ENCODE measurements around the gene RFC1.
"Not testable (repeated sequence)": the region's sequence is repeated elsewhere in the genome, so short reads cannot be mapped to it uniquely, and the experiment has no call there.

Gene RFC1

DNA sequence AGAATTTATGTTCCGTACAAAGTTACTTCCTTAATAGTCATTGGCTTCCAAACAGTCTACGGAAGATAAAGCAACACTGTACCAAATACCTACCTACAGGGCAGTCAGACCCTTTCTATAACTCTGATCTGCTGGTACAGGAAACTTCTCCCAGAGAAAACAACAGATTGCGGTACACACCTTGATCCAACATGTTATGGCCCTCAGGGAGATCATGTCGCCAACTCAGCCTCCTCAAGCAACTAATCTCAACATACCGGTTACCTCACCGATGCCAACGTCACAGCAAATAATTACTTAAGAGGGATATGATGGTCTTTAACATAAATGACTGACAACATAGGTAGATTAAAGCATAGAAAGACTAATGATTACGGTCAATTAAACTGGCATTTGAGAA, 70.4 kb downstream of the RFC1 start:
- Histone ChIP-seq H3K9me3 (ENCODE audit: control insufficient read depth, low read length) (no peaks in the 10 kb centered on the region), H3K4me1 (ENCODE audit: control insufficient read depth, insufficient read depth, low read length) (no peaks in the 10 kb centered on the region), H3K27me3 (replicated peaks; ENCODE audit: control insufficient read depth, insufficient read depth, low read length) (no peaks in the 10 kb centered on the region), H3K9ac (ENCODE audit: low read length) (no peak overlapping the region), H3K4me3 (ENCODE audit: low read length) (no peak overlapping the region), H3K36me3 (ENCODE audit: control insufficient read depth, insufficient read depth, low read length, severe bottlenecking) (peaks cover 52% of the 10 kb centered on the region)
- no peak for DNase-seq (ENCODE audit: low read depth)

DNA sequence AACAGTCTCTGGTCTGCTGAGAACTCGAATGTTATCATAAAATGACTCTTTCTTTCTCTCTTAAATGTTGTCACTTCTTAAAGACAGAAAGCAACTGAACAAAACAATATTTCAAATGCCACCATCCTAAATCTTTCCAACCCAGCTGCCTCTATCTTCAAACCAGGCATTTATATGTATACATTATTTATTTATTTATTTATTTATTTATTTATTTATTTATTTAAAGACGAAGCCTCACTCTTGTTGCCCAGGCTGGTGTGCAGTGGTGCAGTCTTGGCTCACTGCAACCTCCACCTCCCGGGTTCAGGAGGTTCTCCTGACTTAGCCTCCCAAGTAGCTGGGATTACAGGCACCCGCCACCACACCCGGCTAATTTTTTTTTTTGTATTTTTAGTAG, 73.7 kb downstream of the RFC1 start:
- not testable (repeated sequence) for H3K4me3 ChIP-seq (ENCODE audit: low read length); H3K9ac ChIP-seq (ENCODE audit: low read length); H3K27me3 ChIP-seq (replicated peaks; ENCODE audit: control insufficient read depth, insufficient read depth, low read length); H3K4me1 ChIP-seq (ENCODE audit: control insufficient read depth, insufficient read depth, low read length); DNase-seq (ENCODE audit: low read depth); H3K9me3 ChIP-seq (ENCODE audit: control insufficient read depth, low read length)
- H3K36me3 ChIP-seq (ENCODE audit: control insufficient read depth, insufficient read depth, low read length, severe bottlenecking): peaks cover 59% of the 10 kb centered on the region

DNA sequence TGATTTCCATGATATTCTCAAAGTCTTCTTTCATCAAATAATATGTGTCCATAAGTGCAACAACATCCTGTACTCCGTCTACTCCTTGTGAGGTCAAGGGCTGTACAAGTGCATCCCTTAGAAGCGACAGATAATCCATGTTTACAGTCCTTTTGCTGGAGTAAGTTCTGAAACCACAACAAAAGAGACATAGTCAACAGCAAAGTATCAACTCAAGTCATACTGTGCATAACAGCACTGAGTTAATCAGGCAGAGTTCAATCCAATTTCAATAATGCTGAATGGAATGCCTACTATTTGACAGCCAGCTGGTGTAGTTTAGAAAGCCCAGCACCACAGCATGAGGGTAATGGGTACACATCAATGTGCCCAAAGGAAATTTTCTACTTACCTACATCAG, 74.5 kb downstream of the RFC1 start:
- no peaks in the 10 kb centered on the region for H3K4me1 ChIP-seq (ENCODE audit: control insufficient read depth, insufficient read depth, low read length)
- H3K27me3 ChIP-seq (replicated peaks; ENCODE audit: control insufficient read depth, insufficient read depth, low read length): no peaks in the 10 kb centered on the region
- H3K4me3 ChIP-seq (ENCODE audit: low read length): no peak overlapping the region
- no peaks in the 10 kb centered on the region for H3K9me3 ChIP-seq (ENCODE audit: control insufficient read depth, low read length)
- H3K9ac ChIP-seq (ENCODE audit: low read length): no peak overlapping the region
- DNase-seq (ENCODE audit: low read depth): no peak
- peaks cover 67% of the 10 kb centered on the region for H3K36me3 ChIP-seq (ENCODE audit: control insufficient read depth, insufficient read depth, low read length, severe bottlenecking)

DNA sequence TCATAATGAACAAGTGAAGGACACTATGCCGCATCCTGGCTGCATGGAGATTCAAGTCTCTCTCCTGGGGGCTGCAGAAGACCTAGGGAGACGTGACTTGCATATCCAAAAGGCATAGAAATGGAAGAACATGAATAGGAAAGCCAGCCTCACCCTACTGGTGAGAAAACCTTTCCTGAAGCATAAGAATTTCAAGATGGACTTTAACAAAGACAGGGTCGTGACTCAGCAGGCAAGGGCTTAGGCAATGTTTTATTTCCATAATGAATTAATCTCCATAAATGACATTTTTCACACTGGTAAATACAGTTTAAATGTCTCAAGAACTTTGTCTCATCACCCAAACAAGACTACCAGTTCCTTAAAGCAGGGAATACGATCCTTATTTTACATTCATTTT, 78.9 kb downstream of the RFC1 start:
- Histone ChIP-seq H3K36me3 (ENCODE audit: control insufficient read depth, insufficient read depth, low read length, severe bottlenecking) (peaks cover 84% of the 10 kb centered on the region), H3K9ac (ENCODE audit: low read length) (no peak overlapping the region)

DNA sequence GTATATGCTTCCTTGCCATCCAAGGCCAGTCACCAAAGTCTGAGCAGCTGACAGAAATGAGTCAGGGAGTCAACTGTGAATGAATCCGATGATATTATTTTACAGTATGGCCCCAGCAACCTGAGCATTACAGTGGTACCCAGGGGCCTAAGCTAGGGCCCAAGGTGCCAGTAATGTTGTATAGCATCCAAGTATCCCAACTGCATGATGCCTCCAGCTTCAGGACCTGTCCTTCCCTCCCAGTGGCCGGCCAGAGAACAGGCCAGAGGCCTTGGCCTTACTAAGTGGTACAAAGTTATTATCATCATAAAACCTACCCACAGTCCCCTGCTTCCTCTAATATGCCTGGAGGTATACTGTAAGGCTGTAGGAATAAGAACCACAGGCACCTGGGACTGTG, 79.9 kb downstream of the RFC1 start:
- Histone ChIP-seq H3K27me3 (replicated peaks; ENCODE audit: control insufficient read depth, insufficient read depth, low read length) (no peaks in the 10 kb centered on the region), H3K9ac (ENCODE audit: low read length) (no peak overlapping the region), H3K9me3 (ENCODE audit: control insufficient read depth, low read length) (no peaks in the 10 kb centered on the region), H3K4me1 (ENCODE audit: control insufficient read depth, insufficient read depth, low read length) (no peaks in the 10 kb centered on the region), H3K36me3 (ENCODE audit: control insufficient read depth, insufficient read depth, low read length, severe bottlenecking) (peaks cover 74% of the 10 kb centered on the region), H3K4me3 (ENCODE audit: low read length) (no peak overlapping the region)
- DNase-seq (ENCODE audit: low read depth): no peak

More for the DNA sequence above, 78.9 kb downstream of the RFC1 start:
- DNase-seq (ENCODE audit: low read depth): no peak
- Histone ChIP-seq H3K27me3 (replicated peaks; ENCODE audit: control insufficient read depth, insufficient read depth, low read length) (no peaks in the 10 kb centered on the region), H3K4me3 (ENCODE audit: low read length) (no peak overlapping the region), H3K9me3 (ENCODE audit: control insufficient read depth, low read length) (no peaks in the 10 kb centered on the region), H3K4me1 (ENCODE audit: control insufficient read depth, insufficient read depth, low read length) (no peaks in the 10 kb centered on the region)

DNA sequence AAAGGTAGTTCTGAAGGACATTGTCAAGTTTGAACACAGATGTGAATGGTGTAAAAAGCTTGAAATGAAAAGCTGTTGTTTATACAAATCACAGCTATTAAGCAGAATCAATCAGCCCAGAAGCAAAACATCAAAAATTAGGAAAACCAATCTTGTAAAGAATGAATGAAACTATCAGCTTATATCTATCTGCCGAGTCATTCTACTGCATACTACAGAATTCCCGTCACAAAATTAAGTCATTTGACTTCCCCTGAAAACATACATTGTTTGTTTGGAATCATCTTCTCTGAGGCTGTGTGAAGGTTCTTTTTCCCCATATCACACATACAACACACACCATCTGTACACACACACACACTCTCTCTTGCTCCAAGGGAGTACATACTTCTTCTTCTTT, 80.3 kb downstream of the RFC1 start:
- H3K4me3 ChIP-seq (ENCODE audit: low read length): no peak overlapping the region
- peaks cover 70% of the 10 kb centered on the region for H3K36me3 ChIP-seq (ENCODE audit: control insufficient read depth, insufficient read depth, low read length, severe bottlenecking)
- no peak overlapping the region for H3K9ac ChIP-seq (ENCODE audit: low read length)
- no peaks in the 10 kb centered on the region for H3K9me3 ChIP-seq (ENCODE audit: control insufficient read depth, low read length)
- H3K27me3 ChIP-seq (replicated peaks; ENCODE audit: control insufficient read depth, insufficient read depth, low read length): no peaks in the 10 kb centered on the region
- DNase-seq (ENCODE audit: low read depth): no peak
- no peaks in the 10 kb centered on the region for H3K4me1 ChIP-seq (ENCODE audit: control insufficient read depth, insufficient read depth, low read length)

DNA sequence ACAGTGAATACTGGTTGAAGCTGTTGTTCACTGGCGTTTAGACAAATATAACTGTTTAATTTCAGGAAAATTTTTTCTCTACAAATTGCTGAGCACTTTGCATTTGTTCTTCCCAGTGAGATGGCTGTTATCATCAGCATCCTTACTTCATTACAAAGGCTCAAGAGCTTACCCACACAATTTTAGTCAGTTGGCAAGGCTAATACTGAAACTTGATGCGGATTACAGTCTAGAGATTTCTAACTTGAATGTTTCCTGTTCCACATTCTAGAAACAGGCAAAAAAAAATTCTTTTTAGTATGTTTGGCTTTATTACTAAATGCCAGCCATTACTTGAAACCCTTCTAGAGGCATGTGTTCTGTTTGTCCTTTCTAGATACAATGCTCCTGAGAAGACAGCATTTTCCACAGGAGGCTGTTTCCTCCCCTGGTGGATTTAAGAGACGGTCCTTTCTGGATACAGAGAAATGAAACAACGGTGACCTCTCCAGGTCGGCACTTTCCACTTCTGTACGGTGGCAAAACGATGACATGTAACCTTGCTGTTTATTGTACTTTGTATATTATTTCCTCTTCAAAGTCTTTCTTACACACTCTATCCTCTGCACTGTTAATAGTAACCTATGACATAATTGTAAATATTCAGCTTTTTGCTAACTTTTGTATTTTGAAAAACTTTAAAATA, 80.9 kb downstream of the RFC1 start:
- H3K36me3 ChIP-seq (ENCODE audit: control insufficient read depth, insufficient read depth, low read length, severe bottlenecking): peaks cover 64% of the 10 kb centered on the region
- H3K4me1 ChIP-seq (ENCODE audit: control insufficient read depth, insufficient read depth, low read length): no peaks in the 10 kb centered on the region
- H3K9ac ChIP-seq (ENCODE audit: low read length): no peak overlapping the region
- DNase-seq (ENCODE audit: low read depth): no peak
- H3K9me3 ChIP-seq (ENCODE audit: control insufficient read depth, low read length): no peaks in the 10 kb centered on the region
- no peak overlapping the region for H3K4me3 ChIP-seq (ENCODE audit: low read length)
- no peaks in the 10 kb centered on the region for H3K27me3 ChIP-seq (replicated peaks; ENCODE audit: control insufficient read depth, insufficient read depth, low read length)

DNA sequence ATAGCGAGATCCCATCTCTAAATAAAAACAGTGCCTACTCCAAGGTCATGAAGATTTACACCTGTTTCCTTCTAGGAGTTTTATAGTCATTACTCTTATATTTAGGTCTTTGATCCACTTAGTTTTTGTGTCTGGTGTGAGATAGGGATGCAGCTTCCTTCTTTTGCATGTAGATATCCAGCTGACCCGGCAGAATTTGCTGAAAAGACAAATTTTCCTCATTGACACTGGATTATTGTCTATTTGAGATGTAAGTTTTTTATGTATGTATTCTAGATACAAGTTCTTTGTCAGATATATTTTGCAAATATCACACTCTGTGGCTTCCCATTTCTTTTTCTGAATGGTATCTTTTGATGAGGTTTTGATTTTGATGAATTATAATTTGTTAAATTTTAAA, 85.4 kb downstream of the RFC1 start:
- peaks cover 57% of the 10 kb centered on the region for H3K36me3 ChIP-seq (ENCODE audit: control insufficient read depth, insufficient read depth, low read length, severe bottlenecking)
- H3K9me3 ChIP-seq (ENCODE audit: control insufficient read depth, low read length): no peaks in the 10 kb centered on the region
- no peak overlapping the region for H3K9ac ChIP-seq (ENCODE audit: low read length)
- DNase-seq (ENCODE audit: low read depth): no peak
- no peaks in the 10 kb centered on the region for H3K4me1 ChIP-seq (ENCODE audit: control insufficient read depth, insufficient read depth, low read length)
- no peaks in the 10 kb centered on the region for H3K27me3 ChIP-seq (replicated peaks; ENCODE audit: control insufficient read depth, insufficient read depth, low read length)
- H3K4me3 ChIP-seq (ENCODE audit: low read length): no peak overlapping the region

DNA sequence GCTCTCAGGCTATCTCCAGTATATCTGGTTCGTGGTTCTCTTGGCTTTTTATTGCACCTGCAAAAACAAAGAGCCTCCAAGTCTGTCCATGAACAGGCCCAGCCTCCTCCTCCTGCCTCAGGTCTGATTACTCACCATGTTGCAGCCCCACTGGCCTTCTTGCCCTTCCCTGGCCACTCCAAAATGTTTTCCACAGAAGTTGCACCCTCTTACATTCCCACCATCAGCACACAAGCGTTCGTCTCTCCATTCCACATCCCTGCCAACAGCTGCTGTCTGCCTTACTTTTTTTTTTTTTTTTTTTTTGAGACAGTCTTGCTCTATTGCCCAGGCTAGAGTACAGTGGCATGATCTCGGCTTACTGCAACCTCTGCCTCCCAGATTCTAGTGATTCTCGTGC, 86.7 kb downstream of the RFC1 start:
- no peak for DNase-seq (ENCODE audit: low read depth)
- H3K4me1 ChIP-seq (ENCODE audit: control insufficient read depth, insufficient read depth, low read length): no peaks in the 10 kb centered on the region
- H3K27me3 ChIP-seq (replicated peaks; ENCODE audit: control insufficient read depth, insufficient read depth, low read length): no peaks in the 10 kb centered on the region
- H3K9ac ChIP-seq (ENCODE audit: low read length): no peak overlapping the region
- H3K36me3 ChIP-seq (ENCODE audit: control insufficient read depth, insufficient read depth, low read length, severe bottlenecking): peaks cover 56% of the 10 kb centered on the region
- H3K4me3 ChIP-seq (ENCODE audit: low read length): no peak overlapping the region
- no peaks in the 10 kb centered on the region for H3K9me3 ChIP-seq (ENCODE audit: control insufficient read depth, low read length)

DNA sequence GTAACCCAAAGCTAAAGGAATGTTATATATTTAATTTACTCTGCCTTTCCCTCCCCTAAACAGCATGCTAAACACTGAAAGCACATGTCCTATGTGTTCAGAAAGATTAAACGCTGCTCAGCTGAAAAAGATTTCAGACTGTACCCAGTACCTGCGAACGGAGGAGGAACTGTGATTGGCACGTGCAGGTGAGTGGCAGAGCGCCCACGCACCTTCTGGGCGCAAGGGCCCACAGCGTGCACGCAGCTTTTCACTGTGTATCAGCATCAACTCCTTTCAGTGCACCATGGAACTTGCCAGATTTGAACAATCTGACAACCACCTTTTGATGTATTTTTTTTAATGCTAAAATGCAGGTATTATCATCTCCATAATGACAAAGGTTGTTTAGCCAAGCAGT, 87.7 kb downstream of the RFC1 start:
- Histone ChIP-seq H3K27me3 (replicated peaks; ENCODE audit: control insufficient read depth, insufficient read depth, low read length) (no peaks in the 10 kb centered on the region), H3K9ac (ENCODE audit: low read length) (no peak overlapping the region), H3K36me3 (ENCODE audit: control insufficient read depth, insufficient read depth, low read length, severe bottlenecking) (peaks cover 63% of the 10 kb centered on the region), H3K4me1 (ENCODE audit: control insufficient read depth, insufficient read depth, low read length) (no peaks in the 10 kb centered on the region), H3K9me3 (ENCODE audit: control insufficient read depth, low read length) (no peaks in the 10 kb centered on the region), H3K4me3 (ENCODE audit: low read length) (no peak overlapping the region)
- no peak for DNase-seq (ENCODE audit: low read depth)

DNA sequence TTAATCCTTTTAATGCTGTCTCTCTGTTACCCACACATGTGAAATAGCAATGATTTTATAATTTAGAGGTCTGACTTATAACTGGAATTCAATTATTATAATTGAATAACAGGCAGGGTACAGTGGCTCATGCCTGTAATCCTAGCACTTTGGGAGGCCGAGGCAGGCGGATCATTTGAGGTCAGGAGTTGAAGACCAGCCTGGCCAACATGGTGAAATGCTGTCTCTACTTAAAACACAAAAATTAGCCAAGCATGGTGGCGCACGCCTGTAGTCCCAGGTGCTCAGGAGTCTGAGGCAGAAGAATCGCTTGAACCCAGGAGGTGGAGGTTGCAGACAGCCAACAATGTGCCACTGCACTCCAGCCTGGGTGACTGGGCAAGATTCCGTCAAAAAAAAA, 88.5 kb downstream of the RFC1 start:
- H3K9ac ChIP-seq (ENCODE audit: low read length); H3K4me3 ChIP-seq (ENCODE audit: low read length); H3K4me1 ChIP-seq (ENCODE audit: control insufficient read depth, insufficient read depth, low read length); H3K9me3 ChIP-seq (ENCODE audit: control insufficient read depth, low read length); H3K27me3 ChIP-seq (replicated peaks; ENCODE audit: control insufficient read depth, insufficient read depth, low read length); DNase-seq (ENCODE audit: low read depth): not testable (repeated sequence)
- peaks cover 67% of the 10 kb centered on the region for H3K36me3 ChIP-seq (ENCODE audit: control insufficient read depth, insufficient read depth, low read length, severe bottlenecking)

DNA sequence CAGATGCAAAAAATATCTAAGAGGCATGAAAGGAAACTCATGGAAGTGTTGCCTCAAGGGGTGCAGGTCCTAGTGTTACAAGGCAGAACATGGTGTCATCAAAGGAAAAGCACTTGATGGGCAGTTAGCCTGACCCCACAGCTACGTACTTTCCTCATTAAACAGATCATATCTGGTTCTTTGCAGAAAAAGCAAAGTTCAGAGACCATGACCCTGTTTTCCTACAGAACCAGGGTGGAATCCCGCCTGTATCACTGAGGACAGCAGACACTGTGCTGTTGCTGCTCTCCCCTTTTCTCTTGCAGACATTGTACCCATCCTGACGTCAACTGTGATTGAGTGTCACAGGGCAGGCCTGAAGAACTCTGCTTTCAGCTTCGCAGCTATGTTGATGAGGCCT, 91.7 kb downstream of the RFC1 start:
- H3K27me3 ChIP-seq (replicated peaks; ENCODE audit: control insufficient read depth, insufficient read depth, low read length): no peaks in the 10 kb centered on the region
- H3K4me1 ChIP-seq (ENCODE audit: control insufficient read depth, insufficient read depth, low read length): no peaks in the 10 kb centered on the region
- H3K9ac ChIP-seq (ENCODE audit: low read length): no peak overlapping the region
- no peak overlapping the region for H3K4me3 ChIP-seq (ENCODE audit: low read length)
- peaks cover 90% of the 10 kb centered on the region for H3K36me3 ChIP-seq (ENCODE audit: control insufficient read depth, insufficient read depth, low read length, severe bottlenecking)
- DNase-seq (ENCODE audit: low read depth): no peak
- H3K9me3 ChIP-seq (ENCODE audit: control insufficient read depth, low read length): no peaks in the 10 kb centered on the region
